Activated naive CD4-positive, alpha-beta T cell treated with Interleukin-2 at 50 U/mL for 16 hours (primary cell): ENCODE results near the gene PRKCSH.
A peak's percentile ranks its signal among the peaks of the same experiment; 100 is the strongest.
"Not testable (repeated sequence)": the region's sequence is repeated elsewhere in the genome, so short reads cannot be mapped to it uniquely, and the experiment has no call there.

Experiments used
- DNase-seq: peaks from one replicate; pipeline ENCODE4 v3.0.0-alpha.2; 2020

PRKCSH gene

GRCh38 chr19:11451327-11451870 is 16.0 kb downstream of the PRKCSH start:
- no peak for DNase-seq

- DNase-seq, result no peak
These were observed 16.6 kb downstream of the PRKCSH start for GRCh38 chr19:11451871-11452619.

GRCh38 chr19:11452620-11453310 is 17.3 kb downstream of the PRKCSH start:
- no peak for DNase-seq

GRCh38 chr19:11453468-11454341 is 18.3 kb downstream of the PRKCSH start:
- peak; percentile 19 for DNase-seq

GRCh38 chr19:11455233-11455554 is 19.8 kb downstream of the PRKCSH start:
- not testable (repeated sequence) for DNase-seq

GRCh38 chr19:11456659-11457058 is 21.2 kb downstream of the PRKCSH start:
- DNase-seq, result no peak

GRCh38 chr19:11457115-11457514 is 21.7 kb downstream of the PRKCSH start:
- DNase-seq, result no peak

GRCh38 chr19:11457831-11458230 is 22.4 kb downstream of the PRKCSH start:
- DNase-seq, result no peak

- DNase-seq, result no peak
These were observed 22.9 kb downstream of the PRKCSH start for GRCh38 chr19:11458236-11458900.

- not testable (repeated sequence) for DNase-seq
These were observed 23.5 kb downstream of the PRKCSH start for GRCh38 chr19:11458912-11459311.

GRCh38 chr19:11460207-11460606 is 24.8 kb downstream of the PRKCSH start:
- peak; percentile 7 for DNase-seq

GRCh38 chr19:11461453-11461852 is 26.0 kb downstream of the PRKCSH start:
- DNase-seq, result no peak

- peak; percentile 13 for DNase-seq
These were observed 28.0 kb downstream of the PRKCSH start for GRCh38 chr19:11463391-11463790.

- no peak for DNase-seq
These were observed 29.2 kb downstream of the PRKCSH start for GRCh38 chr19:11464333-11465265.

- no peak for DNase-seq
These were observed 30.2 kb downstream of the PRKCSH start for GRCh38 chr19:11465600-11465999.

GRCh38 chr19:11468266-11468845 is 32.9 kb downstream of the PRKCSH start:
- DNase-seq, result not testable (repeated sequence)

- DNase-seq, result no peak
These were observed 38.3 kb downstream of the PRKCSH start for GRCh38 chr19:11473725-11474124.

- DNase-seq, result not testable (repeated sequence)
These were observed 39.9 kb downstream of the PRKCSH start for GRCh38 chr19:11475343-11475742.

- no peak for DNase-seq
These were observed 40.4 kb downstream of the PRKCSH start for GRCh38 chr19:11475861-11476260.

- DNase-seq, result no peak
These were observed 43.0 kb downstream of the PRKCSH start for GRCh38 chr19:11478167-11479089.
